ENCODE data around the gene CLCNKA.
"Not testable (repeated sequence)": the region's sequence is repeated elsewhere in the genome, so short reads cannot be mapped to it uniquely, and the experiment has no call there.

The CLCNKA gene

DNA sequence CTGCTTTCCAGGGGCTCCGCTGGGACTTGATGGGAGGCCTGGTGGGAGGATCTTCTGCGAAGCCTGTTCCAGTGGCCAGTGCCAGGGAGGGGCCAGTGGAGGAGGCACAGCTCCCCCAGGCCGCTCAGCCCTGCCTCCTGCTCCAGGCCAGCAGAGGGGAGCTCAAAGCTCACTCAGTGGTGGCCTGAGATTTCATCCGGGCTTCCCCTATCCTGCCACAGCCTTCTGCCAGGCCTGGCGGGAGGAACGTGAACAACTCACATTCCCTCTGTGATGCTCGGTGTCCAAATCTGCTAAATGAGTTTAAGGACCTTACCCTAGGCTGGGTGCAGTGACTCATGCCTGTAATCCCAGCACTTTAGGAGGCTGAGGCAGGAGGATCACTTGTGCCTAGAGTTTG is 25.0 kb downstream of the CLCNKA start:
- DNase-seq: no peak

DNA sequence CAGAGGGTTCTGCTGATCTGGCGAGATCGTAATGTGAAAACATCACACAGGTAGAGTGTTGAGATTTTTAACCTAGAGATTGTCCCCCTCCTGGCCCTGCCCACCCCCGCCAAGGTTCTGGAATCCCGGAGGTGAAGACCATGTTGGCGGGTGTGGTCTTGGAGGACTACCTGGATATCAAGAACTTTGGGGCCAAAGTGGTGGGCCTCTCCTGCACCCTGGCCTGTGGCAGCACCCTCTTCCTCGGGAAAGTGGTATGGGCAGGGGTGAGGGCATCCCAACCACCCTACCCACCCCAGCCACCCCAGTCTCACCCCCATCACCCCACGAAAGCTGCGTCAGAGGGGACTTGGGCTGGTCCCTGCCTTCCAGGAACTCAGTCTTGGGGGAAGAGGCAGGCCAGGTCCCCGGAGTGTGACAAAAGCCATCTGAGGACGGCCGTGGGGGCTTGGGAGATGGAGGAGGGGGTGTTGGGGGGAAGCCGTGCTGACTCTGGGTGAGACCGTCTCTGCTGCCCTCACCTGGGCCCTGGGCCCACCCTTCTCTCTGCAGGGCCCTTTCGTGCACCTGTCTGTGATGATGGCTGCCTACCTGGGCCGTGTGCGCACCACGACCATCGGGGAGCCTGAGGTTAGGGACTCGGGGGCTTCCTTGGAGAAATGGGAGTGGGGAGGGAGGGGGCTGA is 26.1 kb downstream of the CLCNKA start:
- DNase-seq: no peak

DNA sequence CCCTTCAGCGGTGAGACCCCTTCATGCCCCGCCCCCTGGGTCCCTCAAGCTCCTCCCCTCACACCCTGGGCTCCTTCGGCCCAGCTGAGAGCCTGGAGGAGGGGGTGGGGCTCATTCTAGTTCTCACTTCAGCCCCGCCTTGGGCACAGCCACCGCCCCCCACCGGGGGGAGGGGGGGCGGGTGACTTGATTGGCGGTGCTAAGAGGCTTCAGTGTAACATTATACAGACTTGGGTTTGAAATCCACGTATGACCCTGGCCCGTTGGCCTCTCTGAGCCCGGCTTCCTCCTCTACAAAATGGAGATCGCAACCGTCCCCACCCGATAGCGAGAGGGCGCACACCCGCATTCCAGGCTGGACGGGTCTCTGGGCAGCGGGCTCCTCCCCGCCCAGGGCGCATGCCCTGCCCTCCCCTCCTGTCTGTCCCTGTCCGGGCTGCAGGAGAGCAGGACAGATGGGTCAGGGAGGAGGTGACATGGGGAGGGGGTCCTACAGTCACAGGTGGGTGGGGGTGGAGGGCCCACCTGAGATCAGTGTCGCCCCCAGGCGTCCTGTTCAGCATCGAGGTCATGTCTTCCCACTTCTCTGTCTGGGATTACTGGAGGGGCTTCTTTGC is 26.8 kb downstream of the CLCNKA start:
- peak; percentile 15 to 41 for DNase-seq

DNA sequence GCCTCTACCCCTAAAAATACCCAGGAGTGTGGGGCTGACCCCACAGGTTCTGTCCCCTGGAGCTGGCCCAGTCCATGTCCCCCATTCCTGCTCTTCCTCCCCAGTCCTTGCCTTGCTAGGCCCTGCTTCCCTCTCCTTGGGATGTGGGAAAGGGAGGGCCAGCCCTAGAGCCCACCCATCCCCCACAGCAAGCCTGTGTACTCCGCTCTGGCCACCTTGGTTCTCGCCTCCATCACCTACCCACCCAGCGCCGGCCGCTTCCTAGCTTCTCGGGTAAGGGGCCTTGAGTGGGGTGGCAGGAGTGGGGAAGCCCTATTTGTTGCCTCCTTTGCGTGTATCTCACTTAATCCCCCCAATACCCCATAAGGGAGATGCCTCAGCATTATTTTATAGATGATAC is 28.5 kb downstream of the CLCNKA start:
- DNase-seq: no peak

DNA sequence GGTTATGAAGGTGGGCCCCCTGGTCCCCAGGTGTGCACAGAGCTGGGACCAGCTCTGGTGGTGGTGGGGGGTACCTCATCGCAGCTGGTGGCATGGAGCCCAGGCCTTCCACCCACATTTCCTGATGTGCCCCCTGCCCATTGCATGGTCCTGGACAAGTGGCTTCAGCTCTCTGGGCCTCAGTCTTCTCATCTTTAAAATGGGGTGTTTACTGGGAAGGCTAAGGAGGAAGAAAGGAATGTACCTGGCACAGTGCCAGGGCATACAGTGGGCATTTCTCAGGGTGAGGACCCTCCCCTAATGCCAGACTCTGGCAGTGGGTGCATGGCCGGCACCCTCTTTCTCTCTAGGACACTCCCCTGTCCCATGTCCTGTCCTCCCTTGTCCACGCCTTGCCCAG is 29.2 kb downstream of the CLCNKA start:
- DNase-seq: no peak

DNA sequence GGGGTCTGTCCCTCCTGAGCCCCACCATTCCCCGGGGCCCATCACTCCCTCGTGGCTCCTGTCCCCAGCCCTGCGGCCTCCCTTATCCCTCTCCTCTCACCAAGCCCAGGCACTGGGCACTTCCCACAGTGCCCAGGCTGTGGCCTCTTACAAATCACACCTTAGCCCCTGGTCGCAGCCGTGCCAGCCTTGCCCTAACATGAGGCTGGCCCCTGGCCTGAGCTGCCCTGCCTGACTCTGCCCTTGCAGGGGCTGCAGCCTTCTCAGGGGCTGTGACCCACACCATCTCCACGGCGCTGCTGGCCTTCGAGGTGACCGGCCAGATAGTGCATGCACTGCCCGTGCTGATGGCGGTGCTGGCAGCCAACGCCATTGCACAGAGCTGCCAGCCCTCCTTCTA is 30.1 kb downstream of the CLCNKA start:
- DNase-seq: not testable (repeated sequence)

DNA sequence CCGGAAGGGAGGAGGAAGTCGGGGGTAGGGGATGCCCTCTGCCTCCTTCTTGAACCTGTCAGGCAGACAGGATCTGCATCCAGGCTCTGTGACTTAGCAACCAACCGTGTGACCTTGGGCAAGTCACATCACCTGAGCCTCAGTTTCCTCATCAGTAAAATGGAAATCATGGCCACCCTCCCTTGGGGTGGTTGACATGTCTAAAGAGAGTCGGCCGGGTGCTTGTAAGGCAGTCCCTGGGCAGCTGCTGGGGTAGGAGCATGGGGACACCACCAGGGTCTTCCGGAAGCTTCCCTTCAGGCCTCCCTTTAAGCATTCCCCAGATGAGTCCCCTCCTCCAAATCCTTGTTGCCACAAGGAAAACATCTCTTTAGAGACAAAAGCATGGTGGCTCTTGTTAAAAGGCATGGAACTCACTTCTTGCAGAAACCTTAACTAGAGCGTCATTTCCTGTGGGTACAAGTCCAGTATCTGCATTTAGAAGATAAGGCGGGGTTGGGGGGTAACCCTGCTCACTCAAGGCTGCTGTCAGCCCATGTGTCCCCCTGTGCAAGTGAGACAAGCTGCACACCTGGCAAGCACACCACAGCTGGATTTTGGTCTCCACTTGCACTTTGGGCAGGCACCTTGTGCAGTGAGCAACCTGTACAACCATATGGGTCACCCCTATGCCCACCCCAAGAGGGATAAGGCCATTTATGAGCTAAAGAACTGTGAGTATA is 32.1 kb downstream of the CLCNKA start:
- no peak for DNase-seq

DNA sequence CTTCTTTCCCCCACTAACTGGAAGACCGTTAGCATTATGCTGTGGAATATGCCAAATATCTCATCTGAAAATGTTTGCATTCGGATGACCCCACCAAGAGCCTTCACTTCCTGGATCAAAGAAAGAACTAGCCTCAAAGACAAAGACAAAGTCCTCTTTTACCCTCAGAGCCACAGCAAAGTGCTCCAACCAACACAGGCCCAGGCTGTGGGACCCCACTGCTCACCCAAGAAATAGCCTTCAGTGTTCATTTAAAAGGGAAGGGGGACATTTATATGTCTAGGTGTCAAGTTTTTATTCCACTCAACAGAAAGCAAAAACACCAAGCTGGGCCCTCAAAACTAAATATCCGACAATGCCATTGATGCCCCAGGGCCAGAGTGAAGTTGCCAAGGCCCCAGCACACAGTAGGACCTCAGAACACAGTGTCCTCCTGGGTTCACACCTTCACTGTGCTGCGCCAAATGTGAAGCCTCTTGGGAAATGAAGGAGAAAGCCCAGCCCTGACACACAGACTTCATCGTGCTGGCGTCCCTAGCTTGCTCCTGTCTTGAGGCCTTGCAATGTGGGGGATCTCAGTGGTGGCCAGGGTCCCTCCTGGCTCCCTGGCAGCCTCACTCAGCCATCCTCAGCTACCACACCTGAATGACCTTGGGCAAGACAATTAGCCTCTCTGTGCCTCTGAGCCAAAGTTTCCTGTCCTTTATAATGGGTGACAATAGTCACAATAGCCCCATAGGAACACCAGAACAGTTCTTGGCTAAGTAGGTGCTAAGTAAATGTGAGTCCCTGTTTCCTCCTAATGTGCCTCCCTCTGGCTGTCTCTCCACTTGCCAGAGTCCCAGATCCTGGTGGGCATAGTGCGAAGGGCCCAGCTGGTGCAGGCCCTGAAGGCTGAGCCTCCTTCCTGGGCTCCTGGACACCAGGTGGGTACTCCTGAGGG is 33.0 kb downstream of the CLCNKA start:
- no peak for DNase-seq

DNA sequence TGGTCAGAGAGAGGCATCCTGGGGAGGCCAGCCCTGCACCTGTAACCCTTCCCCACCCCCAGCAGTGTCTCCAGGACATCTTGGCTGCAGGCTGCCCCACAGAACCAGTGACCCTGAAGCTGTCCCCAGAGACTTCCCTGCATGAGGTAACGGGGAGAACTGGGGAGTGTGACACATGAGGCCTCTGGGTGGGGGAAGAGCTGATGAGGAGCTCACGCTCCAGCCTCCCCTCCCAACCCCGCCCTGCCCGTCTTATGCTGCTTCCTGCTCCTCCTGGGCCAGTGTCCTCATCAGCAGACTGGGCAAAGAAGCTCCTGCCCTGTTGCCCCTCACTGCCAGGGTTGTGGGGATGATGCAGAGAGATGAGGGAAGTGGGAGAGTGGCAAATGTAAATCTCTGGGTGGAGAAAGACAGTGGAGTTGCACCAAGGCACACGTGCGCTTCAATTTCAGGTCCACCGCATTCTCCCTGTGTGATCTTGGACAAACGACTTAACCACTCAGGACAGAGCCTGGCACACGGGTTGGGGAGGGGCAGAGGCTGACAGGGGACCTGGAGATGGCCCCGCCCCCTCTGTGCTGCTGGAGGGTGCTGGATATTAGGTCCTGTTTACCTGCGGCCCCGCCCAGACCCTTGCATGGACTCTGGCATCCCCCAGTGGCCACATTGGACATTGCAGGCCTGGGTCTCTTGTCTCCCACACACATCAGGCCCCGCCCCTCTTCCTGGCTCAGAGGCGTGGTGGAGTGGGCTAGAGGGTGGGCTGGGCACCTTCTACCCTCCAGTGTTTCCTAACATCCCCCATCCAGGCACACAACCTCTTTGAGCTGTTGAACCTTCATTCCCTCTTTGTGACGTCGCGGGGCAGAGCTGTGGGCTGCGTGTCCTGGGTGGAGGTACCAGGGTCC is 34.0 kb downstream of the CLCNKA start:
- DNase-seq: peak; percentile 67 to 90

DNA sequence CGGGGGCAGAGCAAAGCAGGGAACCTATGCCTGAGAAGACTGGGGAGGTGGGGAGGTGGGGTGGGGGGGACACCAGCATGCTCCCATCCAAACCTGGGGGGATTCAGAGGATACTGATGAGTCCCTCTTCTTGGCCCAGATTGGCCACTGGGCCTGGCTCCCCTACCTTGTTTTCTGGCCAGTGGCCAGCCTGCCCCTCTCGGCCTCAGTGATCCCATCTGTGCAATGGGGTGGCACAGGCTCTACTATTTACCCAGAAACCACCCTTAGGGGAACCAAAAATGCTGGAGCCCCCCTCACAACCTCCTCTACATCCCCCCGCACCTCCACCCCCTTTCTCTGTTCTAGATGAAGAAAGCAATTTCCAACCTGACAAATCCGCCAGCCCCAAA is 34.7 kb downstream of the CLCNKA start:
- not testable (repeated sequence) for DNase-seq

DNA sequence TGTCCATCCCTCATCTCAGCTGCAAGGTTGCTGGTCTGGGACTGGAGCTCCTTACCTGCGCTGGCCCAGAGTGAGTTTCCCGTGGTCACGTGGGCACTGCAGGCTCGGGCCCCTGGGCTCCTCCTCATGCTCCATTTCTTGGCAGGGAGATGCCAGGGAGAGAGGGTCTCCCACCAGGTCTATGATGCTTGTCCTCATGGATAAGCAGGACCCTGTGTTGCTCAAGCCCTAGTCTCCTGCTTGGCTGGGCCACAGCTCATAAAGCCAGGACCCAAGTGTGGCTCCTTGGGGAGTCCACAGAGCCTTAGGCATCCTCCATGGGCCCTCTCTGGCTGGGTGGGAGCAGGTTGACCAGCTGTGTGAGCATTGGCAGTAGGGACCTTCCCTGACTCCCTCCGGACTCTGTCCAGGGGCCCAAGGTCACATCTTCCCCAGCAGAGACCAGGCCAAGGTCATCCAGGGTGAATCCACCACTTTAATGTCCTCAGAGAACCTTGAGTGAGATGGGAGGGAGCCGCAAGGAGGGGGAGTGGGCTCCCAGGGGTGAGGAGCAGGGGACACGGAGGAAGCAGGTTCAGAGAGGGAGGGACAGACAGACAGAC is 35.6 kb downstream of the CLCNKA start:
- DNase-seq: not testable (repeated sequence)

DNA sequence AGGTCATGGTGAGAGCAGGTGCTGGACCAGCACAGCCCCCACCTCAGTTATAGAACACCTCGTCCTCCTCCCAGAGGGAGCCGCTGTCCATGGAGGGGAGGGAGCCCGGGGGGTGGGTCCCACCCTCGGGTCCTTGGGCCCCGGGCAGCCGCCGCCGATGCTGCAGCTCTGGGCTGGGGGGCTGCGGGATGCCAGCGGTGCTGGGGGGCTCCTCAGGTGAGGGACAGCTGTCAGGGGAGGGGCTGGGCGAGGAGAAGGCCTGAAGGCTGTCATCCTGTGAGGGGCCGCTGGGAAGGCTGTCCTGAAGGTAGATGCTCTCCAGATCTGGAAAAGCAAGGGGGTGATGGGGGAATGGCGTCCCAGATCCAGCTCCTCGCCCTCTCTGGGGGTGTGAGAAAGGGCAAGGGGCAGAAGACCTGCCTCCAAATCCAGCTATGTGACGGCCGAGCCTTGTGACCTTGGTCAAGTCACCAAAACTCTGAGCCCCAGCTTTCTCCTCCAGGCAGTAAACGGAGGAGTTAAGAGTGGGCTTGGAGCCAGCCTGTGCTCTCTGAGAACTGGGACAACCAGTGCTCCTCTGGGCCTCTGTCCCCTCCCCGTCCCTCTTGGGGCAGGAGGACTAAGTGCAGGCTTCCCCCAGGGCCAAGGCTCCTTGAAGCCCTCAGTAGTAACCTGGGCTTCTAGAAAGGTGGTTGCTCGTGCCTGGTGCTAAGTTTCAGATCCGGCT is 36.7 kb downstream of the CLCNKA start:
- not testable (repeated sequence) for DNase-seq

DNA sequence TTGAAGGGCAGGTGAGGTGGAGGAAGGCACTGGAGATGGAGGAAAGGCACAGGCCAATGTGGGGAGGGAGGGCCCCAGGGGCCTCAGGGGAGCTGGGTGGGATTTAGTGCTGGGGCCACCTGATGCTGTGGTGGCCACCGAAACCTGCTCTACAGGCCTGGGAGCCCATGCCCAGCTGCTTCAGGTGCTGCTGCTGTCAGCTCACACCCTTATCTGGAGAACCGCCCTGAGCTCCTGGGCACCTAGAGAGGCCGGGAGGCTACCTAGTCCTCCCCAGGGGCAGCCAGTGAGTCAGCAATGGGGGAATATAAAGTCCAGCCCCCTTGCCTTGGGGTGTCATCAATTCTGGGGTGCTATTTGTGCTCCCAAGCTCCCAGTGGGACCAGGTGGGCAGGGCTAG is 39.4 kb downstream of the CLCNKA start:
- no peak for DNase-seq

DNA sequence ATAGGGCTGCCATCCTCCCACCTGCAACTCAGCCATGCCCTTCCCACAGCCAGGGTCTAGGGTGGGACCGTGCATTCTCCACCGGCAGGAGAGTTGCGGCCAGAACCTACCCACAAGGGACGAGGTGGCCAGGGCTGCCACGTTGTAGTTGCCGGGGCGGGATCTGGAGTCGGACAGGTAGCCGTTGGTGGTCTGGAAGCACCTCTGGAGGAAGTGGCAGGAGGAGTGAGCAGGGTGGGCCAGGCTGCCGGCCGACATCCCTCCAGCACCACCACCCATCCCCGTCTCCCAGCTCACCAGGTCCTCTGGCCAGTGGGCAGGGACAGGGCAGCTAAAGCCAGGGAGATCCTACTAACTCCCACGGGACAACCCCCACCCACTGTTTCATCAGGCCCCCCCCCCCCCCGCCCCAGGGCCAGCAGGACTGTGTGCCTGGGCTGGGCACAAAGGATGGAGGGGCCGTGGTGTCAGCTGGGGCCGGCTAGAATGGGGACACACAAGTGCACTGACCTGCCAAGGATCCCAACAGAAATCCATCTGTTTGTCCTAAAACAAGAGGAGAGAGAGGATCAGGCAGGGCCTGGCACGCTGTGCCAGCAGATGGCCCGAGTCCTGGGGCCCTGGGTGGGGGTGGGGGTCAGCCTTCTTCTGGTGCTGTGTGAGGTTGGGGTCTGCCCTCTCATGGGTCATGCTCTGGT is 40.3 kb downstream of the CLCNKA start:
- not testable (repeated sequence) for DNase-seq

DNA sequence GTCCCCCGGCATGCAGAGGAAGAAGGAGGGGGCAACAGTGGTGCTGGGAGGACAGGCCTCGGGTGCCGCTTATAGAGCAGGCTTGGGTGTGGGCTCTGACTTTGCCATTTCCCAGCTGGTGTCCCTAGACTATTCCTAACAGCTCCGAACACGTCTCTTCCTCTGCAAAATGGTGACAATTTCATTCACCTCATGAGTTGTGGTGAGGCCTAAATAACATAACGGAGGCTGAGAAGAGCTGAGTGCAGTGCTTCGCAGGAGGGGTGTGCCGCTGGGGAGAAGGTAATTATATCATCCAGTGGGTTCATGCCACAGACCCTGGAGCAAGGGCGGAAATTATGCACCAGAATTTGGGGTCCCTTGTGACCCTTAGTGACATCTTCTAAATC is 40.8 kb downstream of the CLCNKA start:
- DNase-seq: not testable (repeated sequence)

DNA sequence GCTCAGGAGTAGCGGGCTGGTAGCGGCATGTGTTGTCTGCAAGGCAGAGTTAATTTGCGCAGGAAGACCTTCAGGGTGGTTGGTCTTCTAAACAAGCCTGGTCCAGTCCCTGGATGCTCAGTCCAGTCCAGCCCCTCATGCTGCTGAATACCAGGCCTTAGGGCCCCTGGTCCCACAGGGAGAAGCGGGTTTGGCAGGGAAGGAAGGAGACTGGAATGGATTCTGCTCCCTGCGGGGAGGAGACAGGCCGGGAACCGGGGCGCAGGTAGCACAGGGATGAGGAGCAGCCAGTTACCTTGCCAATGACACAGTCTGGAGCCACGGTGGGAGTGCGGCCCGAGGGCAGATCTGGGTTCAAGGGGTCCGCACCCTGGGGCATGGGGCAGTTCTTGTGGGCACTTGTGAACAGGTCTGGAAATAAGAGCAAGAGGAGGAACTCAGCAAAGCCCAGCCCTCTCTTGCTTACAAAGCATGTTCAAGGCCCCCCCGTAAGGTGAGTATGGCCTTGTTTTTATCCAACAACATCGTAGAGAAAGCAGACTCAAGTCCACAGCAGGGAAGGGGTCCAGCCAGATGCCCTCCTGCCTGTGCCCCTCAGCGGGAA is 41.5 kb downstream of the CLCNKA start:
- DNase-seq: no peak

DNA sequence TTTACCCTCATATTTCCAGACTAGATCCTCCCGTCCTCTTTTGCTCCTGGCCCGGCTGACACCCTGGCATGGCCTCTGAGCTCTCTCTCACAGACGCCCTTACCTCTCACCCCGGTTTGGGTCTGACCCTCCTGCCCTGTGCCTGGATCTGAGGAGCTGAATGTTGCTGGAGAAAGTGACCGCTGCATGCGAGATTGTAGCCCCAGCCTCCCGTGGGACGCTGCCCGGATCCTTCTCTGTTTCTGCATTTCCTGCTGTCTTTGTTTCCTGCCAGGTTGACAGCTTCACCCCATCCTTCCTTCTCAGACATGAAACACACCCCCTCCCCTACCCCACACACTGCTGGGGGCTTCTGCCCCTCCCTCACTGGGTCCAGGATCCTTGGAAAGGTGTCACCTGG is 42.1 kb downstream of the CLCNKA start:
- no peak for DNase-seq

DNA sequence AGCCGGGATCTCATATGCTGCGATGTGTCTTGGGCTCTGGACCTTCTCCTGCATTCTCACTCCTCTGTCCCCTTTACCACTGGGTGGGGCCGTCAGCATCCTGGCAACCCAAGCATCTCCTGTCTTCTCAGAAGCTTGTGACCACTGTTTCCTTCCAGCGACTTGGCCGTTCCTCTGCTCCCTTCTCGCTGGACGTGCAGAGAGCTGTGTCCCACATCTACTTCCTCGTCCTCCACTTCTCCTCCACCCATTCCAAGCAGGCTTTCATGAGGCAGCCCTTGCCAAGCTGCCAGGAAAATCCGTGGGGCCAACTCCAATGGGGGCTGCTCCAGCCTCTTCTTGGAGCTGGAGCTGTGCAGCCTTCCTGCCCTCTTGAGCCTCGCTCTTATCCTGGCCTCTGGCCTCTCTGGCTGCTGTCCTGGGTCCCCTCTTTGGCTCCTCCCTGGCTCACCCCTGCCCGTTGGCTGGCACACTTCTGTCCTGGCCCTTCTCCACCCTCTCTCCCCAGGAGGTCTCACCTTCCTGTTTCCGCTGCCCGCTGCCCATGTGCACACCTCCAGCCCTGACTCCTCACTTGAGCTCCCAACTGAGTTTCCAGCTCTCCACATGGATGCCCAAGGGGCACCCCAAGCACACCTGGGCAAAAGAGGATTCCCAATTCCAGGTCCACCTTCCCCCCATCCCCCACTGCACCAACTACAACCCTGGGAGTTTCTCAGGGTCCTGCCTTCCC is 42.9 kb downstream of the CLCNKA start:
- no peak for DNase-seq

DNA sequence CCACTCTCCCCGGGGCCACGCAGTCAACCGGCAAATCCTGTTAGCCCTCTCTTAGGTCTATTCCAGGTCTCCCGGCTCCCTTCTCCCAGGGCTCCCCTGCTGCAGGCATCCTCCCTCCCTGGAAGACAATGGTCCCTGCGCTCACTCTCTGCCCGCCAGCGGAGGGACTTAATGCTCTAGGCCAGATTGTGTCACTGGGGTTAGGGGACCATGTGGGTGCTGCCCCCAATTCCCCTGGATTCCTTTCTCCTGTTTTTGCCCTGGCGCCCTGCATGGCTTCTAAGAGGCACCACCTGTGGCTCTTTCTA is 43.4 kb downstream of the CLCNKA start:
- DNase-seq: no peak
